ENCODE measurements around the gene RBP5.

GRCh38 chr12:7142056-7142644 is 13.5 kb upstream of the RBP5 start:
- TF ChIP-seq, protein P1, sequence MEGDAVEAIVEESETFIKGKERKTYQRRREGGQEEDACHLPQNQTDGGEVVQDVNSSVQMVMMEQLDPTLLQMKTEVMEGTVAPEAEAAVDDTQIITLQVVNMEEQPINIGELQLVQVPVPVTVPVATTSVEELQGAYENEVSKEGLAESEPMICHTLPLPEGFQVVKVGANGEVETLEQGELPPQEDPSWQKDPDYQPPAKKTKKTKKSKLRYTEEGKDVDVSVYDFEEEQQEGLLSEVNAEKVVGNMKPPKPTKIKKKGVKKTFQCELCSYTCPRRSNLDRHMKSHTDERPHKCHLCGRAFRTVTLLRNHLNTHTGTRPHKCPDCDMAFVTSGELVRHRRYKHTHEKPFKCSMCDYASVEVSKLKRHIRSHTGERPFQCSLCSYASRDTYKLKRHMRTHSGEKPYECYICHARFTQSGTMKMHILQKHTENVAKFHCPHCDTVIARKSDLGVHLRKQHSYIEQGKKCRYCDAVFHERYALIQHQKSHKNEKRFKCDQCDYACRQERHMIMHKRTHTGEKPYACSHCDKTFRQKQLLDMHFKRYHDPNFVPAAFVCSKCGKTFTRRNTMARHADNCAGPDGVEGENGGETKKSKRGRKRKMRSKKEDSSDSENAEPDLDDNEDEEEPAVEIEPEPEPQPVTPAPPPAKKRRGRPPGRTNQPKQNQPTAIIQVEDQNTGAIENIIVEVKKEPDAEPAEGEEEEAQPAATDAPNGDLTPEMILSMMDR (IDR thresholded peaks at IDR 0.05; ENCODE audit: insufficient read depth, low read length): peak; percentile 72
- TF ChIP-seq SPI1 (IDR thresholded peaks at IDR 0.05; ENCODE audit: borderline replicate concordance, low read depth): no peak

Measured in HL-60 (cell line).